GM21515 (cell line): ENCODE results near the gene GPR15LG.
"Not testable (repeated sequence)": the region's sequence is repeated elsewhere in the genome, so short reads cannot be mapped to it uniquely, and the experiment has no call there.

Source experiments
- ATAC-seq: cut with Tn5 transposase; IDR thresholded peaks from one replicate; pipeline ENCODE4 v1.9.1; 2021; ENCODE audit not compliant: unreplicated experiment

GPR15LG gene

DNA sequence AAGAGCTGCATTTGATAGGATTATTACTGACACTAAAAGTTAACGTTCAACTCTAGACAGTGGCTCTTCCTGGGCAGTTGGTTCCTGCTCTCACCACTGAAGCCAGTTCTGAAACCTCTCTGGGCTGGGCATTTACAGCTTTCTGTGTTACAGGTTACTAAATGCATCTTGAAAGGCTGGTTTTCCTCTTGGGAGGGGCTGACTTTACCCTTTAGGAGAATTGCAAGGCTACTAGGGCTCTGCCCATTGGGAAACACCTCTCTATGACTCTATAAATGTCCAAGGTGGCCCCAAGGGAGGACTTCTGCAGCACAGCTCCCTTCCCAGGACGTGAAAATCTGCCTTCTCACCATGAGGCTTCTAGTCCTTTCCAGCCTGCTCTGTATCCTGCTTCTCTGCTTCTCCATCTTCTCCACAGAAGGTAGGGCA lies at the start of gene GPR15LG:
Gene GPR15LG (plus strand): TSS at position 301 of the 429 bp plus-strand sequence. CDS start 51 bp downstream, at position 352.
- ATAC-seq: peak; percentile 34

DNA sequence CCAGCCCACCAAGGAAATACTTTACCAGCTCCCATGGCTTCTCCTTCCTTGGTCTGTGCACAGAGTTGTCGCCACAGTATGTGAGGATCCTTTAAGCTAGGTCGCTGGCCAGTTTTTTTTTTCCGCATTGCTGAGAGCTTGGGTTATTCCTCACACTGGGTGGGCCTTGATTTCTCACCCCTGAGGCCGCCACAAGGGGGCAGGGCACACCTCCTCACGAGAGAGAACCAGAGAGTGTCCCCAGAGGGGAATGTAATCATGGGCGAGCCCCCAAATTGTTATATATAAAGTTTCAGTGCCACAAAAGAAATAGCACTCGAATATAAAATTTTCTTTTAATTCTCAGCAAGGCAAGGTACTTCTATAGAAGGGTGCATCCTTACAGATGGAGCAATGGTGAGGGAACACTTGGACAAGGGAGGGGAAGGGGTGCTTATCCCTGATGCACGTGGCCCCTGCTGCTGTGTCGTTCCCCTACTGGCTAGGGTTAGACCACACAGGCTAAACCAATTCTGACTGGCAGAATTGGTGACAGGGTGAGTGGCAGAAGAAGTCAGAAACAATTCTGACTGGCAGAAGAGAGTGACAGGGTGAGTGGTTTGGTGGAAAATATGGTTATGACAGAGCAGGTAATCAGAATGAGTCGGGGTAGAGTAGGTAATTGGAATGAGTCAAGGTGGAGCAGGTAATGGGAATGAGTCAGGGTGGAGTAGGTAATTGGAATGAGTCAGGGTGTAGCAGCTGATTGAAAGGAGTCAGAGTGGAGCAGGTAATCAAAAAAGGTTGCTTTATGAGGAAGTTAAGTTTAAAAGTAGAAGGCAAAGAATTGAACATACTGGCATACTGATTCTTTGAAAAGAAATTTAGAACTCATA lies 47.5 kb upstream of the GPR15LG start:
- ATAC-seq: not testable (repeated sequence)

DNA sequence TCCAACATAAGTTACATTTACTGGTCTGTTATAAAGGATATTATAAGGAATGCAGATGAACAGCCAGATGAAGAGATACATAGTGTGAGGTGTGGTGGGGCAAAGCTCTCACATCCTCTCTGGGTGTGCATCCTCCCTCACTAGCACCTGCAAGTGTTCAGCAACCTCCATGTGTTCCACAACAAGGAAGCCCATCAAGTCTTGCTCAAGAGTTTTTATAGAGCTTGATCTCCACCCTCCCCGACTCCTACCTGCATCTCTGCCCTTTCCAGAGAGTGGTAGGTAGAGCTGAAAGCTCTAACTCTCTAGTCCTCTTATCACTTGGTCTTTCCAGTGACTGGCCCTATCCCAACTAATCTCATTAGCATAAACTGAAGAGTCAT lies 46.8 kb upstream of the GPR15LG start:
- no peak for ATAC-seq

DNA sequence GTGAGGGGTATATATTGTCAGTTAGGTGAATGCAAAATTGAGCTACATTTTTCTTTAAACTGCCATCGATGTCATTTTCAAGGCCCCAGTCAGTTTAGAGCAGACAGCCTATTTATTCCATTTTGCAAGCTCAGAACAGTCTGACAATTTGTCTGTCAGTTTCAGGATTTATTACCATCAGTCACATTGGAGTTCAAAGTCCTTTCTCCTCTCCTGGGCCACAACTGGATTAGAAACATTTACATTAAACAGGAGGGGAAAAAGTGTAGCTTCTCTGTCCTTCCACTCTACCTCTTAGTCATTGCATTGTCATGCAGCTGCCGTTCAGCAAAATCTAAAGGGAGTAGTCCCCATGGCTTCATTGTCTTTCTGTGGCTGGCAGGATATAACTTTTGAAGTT lies 37.8 kb upstream of the GPR15LG start:
- no peak for ATAC-seq

DNA sequence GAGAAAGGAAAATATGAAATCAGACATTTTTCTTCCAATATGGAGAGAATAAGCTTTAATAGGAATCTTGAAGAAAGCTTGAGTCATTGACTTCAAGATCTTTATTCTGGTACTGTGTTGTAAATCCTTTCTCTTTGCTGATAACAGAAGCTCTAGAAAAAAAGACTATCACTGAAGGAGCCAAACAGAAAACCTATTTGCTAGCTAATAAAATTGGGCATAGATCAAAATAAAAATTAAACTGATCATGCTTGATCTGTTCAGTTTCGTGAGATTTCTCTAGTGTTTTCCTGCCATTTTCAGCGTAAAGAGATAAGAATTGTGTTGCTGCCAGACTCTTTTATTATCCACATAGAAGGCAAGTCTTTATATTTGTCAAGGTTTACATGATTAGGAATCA lies 35.8 kb upstream of the GPR15LG start:
- ATAC-seq: no peak

DNA sequence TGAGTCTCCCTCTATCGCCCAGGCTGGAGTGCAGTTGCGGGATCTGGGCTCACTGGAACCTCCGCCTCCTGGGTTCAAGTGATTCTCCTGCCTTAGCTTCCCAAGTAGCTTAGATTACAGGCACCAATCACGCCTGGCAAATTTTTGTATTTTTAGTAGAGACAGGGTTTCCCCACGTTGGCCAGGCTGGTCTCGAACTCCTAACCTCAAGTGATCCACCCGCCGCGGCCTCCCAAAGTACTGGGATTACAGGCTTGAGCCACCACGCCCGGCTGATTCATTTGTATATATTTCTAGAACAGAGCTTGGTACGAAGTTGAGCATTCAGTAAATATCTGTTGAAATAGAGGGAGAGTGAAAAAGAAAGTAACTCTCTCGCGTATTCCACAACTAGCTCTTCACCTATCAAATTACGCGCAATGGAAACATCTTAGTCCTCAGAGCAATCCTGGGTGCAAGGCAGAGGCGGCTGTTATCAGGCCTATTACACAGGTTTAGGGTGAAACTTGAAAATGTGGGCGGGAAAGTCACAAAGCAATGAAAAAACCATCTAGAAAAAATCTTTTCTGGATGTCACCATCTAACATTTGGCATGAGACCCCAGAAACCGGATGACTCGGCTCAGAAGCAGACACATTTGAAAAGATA lies 35.0 kb upstream of the GPR15LG start:
- peak; percentile 7 for ATAC-seq

DNA sequence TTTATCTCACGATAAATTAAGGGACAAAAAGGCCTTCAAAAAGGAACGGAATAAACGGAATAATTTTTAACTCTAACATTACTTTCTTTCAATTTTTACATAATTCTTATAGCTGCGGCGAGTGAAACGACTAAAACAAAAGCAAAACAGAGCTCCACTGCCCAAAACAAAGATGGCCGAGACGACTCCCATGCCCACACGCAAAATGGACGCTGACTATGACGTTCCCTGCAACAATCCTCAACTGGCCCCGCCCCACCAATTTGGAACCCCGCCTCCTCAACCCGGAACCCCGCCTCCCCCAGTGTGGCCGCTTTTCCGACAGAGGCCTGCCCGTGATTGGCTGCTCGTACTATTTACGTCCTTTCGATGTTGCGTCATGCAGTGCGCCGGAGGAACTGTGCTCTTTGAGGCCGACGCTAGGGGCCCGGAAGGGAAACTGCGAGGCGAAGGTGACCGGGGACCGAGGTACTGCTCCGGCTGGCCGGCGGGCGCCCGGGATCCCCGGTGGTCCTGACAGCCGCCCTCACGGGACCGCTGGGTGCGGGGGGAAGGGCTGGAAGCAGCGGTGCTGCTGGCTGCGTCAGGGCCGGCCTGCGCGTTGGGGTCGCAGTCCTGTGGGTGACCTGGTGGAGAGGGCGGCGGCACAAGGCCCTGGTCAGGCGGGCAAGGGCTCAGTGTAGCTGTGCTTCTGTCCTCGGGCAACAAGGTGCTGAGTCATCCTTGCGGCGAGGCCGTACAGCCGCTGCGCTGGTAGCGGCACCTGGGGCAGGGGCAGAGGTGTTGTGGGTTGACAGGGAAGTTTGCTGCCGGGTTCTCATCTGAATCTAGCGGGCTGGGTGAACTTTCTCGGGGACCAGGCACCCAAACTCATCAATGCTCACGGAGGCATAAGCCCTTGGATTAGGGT lies 34.2 kb upstream of the GPR15LG start, which contains the start of gene GHITM:
Gene GHITM (plus strand): TSS at position 384 of the 910 bp plus-strand sequence. CDS start 1,992 bp downstream, outside the sequence.
- peak; percentile 98 for ATAC-seq

DNA sequence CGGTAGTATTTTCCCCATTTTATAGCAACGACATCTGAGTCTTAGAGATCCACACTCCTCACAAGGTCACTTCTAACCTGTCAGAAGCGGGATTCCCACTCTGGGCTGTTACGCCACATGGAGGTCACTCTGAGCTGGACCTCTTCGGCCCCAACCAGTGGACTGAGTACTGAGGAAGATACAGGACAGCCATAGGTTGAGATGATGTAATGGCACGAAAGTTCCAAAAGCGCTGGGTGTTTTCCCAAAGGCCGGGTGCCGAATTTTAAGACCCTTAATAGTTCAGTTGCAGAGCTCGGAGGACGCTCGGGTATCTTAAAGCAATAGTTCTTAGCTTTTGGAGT lies 33.6 kb upstream of the GPR15LG start:
- ATAC-seq: peak; percentile 10

DNA sequence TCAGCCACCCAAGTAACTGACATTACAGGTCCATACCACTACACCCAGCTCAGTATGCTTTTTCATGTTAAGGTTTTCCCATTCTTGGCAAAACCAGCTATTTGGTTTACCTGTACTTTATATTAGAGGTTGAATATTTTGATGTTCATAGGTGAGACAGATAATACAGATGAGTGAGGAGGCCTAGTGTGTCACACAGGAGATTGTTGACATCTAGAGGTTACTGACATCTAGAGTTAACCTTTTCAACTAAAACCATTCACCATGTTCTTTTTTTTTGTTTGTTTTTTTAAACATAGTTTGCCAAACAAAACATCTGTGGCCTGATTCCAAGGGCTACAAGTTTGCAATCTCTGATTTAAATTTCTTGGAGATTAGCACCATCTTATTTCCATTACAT lies 26.3 kb upstream of the GPR15LG start:
- no peak for ATAC-seq

DNA sequence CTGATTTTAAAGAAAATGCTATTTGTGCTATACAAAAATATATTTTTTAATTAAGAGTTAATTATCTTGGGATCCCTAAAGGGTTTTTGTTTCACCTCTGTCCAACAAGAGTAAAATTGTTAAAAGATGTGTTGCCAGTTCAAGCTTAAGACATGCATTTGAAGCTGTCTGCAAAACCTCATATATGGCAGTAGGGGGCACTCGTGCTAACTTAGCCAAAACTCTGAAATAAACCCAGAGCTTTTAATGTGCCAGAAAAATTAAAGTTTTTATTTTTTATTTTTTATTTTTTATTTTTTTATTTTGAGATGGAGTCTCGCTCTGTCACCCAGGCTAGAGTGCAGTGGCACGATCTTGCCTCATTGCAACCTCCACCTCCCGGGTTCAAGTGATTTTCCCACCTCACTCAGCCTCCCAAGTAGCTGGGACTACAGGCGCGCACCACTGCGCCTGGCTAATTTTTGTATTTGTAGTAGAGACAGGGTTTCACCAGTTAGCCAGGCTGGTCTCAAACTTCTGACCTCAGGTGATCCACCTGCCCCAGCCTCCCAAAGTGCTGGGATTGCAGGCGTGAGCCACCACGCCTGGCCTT lies 25.5 kb upstream of the GPR15LG start:
- not testable (repeated sequence) for ATAC-seq

DNA sequence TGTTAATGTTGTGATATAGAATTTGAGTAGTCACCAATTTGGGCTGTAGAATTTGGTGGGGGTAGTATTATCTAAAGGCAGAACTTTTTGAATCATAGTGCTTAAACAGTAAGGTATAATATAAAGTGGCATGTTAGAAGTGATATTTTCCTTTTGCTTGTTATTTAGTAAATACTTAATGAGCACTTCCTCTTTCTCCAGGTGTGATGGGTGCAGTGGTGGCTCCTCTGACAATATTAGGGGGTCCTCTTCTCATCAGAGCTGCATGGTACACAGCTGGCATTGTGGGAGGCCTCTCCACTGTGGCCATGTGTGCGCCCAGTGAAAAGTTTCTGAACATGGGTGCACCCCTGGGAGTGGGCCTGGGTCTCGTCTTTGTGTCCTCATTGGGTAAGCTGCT lies 23.7 kb upstream of the GPR15LG start:
- no peak for ATAC-seq

DNA sequence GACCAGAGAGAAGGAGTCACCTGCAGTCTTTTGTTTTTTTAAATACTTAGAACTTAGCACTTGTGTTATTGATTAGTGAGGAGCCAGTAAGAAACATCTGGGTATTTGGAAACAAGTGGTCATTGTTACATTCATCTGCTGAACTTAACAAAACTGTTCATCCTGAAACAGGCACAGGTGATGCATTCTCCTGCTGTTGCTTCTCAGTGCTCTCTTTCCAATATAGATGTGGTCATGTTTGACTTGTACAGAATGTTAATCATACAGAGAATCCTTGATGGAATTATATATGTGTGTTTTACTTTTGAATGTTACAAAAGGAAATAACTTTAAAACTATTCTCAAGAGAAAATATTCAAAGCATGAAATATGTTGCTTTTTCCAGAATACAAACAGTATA lies 20.8 kb upstream of the GPR15LG start:
- ATAC-seq: no peak

DNA sequence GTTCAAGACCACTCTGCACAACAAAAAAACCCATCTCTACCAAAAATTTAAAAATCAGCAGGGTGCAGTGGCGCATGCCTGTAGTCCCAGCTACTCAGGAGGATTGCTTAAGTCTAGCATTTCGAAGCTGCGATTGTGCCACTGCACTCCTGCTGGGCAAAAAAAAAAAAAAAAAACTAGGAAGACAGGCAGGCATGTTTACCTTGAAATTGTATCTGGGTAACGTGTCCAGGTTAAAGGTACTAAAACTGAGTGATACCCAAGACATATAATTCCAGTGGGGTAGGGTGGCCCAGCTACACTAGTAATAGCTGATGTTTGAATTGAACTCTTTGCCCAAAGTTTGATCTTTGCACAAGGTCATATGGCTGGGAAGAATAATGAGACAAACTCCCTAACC lies 18.1 kb upstream of the GPR15LG start:
- no peak for ATAC-seq

DNA sequence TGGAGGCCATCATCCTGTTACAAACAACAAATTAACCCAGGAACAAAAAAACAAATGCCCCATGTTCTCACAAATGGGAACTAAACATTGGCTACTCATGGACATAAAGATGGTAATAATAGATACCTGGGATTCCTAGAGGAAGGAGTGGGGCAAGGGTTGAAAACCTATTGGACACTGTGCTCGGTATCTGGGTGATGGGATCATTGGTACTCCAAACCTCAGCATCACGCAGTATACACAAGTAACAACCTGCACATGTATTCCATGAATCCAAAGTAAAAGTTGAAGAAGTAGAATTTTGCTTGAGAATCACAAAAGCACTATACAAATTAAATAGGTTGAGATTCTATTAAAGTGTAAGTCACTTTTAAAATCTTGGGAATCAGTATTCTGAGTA lies 17.6 kb upstream of the GPR15LG start:
- no peak for ATAC-seq

DNA sequence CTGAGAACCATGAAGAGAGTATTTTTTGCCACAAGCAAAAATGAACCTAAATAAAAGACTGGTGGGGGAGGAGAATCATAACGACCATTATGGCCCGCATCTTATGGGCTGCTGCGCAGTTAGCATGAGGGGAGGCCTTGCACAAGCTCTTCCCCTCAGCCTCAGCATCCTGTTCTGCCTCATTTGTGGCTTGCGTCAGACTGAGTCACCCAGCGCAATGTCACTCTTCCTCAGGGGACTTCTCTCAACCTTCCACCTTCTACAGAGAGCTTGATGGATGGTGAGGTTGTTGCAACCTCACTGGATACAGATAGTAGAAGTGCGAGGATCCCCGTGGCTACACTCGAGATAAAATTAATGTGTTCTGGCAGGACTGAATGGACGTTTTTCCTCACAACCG lies 16.8 kb upstream of the GPR15LG start:
- ATAC-seq: no peak

DNA sequence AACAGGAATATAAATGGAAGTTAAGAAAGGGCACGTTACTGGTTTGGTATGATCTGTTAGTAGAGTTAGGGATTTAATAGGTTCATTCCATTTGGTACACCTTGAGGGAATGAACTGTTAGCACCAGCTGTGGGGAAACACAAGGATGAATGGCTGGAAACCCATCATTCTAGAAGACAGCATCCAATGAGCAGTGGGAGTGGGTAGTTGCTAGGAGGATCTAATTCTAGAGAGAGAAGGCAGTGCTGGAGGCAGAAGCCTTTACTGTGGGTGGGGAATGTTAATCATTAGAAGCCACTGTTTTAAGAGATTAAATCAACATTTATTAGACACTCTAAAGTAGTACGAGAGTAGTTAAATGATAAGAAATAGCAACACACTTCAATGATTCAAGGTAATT lies 15.5 kb upstream of the GPR15LG start:
- no peak for ATAC-seq

DNA sequence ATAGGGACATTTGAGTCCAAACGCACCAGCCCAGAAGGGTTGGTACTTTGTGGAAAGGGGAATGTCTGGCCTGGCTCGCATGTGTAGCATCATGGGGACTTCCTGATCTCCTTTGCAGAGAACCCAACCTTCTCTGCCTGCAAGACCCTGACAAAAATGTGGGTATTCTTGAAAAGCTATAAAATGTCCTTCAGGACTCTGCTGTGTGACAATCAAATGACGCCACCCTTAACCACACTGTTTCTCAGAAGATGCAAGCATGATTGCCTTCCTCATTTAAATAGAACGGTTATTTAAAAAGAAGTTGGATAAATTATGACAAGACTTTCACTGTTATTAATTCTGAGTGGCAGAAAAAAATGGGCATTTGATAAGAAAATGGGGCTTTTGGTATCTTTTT lies 15.1 kb upstream of the GPR15LG start:
- ATAC-seq: no peak

DNA sequence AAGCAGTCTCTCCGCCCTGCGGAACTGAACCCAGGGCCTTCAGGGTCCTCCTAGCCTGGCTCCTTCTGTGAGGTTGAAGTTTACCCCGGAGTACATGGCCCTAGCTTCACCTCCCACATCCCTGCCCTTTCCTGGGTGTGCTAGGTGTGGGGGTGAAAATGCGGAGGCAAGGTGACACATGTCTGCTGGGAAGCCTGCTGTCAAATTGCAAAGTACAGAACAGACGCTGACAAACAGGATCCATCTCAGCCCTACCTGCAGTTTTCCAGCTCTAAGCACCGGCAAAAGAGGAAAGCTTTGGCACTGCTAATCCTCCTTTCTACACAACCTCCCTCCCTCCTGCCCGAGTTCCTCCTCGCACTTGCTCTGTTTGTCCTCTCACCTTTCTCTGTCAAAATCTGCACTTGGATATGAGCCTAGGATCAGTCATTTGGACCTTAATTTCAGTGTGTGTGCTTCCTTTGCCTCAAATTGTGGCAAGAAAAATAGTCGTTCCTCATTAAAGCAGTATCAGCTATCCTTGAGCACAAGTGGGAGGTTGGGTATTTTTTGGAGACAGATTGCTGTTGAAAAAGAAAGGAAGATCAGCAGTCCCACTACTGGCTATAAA lies 14.4 kb upstream of the GPR15LG start:
- no peak for ATAC-seq

DNA sequence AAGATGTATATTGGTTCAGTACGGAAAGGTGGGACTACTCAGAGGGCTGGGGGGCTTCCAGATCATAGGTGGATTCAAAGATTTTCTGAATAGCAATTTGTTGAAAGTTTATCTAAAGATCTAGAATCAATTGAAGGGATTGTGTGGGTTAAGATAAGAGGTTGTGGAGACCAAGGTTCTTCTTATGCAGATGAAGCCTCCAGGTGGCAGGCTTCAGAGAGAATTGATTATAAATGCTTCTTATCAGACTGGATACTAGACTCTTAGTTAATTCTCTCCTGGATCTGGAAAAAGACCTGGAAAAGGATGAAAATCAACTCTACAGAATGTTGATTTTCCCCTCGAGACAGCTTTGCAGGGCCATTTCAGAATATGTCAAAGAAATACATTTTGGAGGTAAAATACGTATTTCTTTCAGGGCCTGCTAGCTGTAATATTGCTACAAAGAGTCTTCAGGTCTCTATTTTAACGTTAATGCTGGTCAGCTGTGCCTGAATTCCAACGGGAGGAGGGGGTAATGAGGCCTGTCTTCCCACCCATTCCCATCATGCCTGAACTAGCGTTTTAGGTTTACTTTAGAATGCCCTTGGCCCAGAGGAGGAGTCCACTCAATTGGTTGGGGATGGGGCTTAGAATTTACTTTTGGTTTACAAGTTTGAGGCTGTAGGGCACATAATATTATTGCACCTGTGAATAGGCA lies 12.8 kb upstream of the GPR15LG start:
- ATAC-seq: no peak

DNA sequence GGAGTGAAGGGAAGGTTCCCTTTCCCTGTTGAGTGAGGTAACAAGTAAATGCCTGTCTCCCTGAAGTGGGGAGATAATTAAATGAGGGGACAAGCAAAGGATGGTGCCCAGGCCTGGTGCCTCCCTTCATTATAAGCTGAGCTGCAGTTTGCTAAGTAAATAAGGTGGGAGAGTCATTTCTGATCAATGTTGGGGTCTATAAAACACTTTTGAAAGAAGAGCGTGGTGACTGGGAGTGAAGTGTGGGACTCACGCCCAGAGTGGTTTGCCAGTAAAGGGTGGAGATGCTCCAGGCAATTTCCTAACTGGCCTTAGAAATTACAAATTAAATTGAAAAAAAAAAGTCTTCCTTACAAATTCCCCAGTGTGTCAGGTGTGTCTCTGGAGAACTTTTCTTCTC lies 9.6 kb upstream of the GPR15LG start:
- ATAC-seq: no peak
